ENCODE measurements around the gene RPS6KA2.

Gene RPS6KA2

DNA sequence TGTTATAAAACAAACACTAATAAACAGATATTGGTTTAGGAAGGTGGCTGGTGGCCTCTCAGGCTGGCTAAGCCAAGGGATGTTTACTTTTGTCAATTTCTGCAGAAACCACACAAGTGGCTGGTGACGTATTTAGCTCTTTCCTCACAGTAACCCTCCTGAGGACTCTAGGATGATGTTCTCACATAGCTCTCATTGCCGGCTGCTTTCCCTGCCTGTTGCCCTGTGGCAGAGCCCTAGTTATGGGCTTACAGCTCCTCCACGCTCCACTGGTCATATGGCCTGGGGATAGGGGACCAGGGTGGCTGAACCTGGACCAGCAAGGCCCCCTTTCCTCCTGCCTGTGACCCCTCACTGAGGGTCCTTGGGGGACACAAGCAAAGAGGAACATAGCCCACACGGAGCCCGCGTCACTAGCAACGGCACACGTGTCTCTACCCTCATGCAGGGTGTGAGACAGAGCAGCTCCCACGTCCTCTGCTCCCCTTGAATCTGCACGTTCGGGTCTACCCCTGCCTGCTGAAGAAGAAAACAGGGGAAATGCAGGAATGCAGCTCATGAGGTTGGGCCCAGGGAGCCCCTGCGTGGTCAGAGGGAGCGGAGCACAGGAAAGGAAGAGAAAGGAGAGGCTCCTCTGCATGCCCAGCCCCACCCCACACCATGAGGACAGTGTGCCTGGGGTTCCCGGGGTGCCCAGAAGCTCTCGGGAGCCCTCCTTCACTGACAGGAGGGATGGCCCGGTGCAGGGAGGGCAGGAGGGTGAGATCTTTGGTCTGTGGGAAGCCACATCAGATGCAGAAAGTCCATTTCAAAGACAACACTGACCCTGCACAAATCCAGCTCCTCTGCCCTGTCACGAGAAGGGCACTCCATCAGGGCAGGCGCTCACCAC, 54.4 kb downstream of the RPS6KA2 start:
- no peaks in the 10 kb centered on the region for H3K27me3 Mint-ChIP-seq (ENCODE audit: low read depth)
- H3K4me3 Mint-ChIP-seq = no peak overlapping the region
- peaks cover 18% of the 10 kb centered on the region for H3K36me3 Mint-ChIP-seq (ENCODE audit: low read depth)
- H3K27ac Mint-ChIP-seq = peak overlapping the region in 1 of 3 experiments; percentile 59
- H3K4me1 Mint-ChIP-seq = no peaks in the 10 kb centered on the region
- TF ChIP-seq CTCF (IDR thresholded peaks at IDR 0.05; ENCODE audit: unreplicated experiment in 3 of 3) = no peak
- peaks cover 10% of the 10 kb centered on the region for H3K9me3 Mint-ChIP-seq

GRCh38 chr6:166570929-166571713, 55.9 kb downstream of the RPS6KA2 start:
- Mint-ChIP-seq H3K4me1 (peaks cover 6% of the 10 kb centered on the region), H3K9me3 (peaks cover 6% of the 10 kb centered on the region), H3K27ac (no peak overlapping the region), H3K4me3 (no peak overlapping the region), H3K36me3 (ENCODE audit: low read depth) (peaks cover 11% of the 10 kb centered on the region), H3K27me3 (ENCODE audit: low read depth) (no peaks in the 10 kb centered on the region)
- TF ChIP-seq CTCF (IDR thresholded peaks at IDR 0.05; ENCODE audit: unreplicated experiment in 3 of 3) = no peak

DNA sequence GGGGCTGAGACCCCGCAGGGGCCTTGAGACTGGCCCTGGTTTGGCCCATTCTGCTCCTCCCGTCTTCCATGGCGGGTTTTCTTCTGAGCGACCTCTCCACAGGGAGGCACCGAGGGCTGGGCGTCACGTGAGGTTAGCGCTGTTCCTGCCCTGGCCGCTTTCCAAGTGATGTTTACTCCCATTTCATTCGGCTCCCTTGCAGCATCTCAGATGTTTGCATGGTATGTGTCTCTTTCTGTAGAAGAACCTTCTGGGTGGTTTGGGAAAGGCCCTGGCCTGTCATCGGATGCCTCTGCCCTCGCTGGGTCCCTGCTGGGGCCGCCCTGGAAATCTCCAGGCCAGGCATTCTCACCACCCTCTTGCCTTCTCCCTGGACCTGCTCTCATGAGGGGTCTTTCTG, 57.8 kb downstream of the RPS6KA2 start:
- Mint-ChIP-seq H3K9me3 (no peaks in the 10 kb centered on the region), H3K4me1 (peaks cover 13% of the 10 kb centered on the region), H3K36me3 (ENCODE audit: low read depth) (no peaks in the 10 kb centered on the region), H3K4me3 (no peak overlapping the region), H3K27ac (no peak overlapping the region), H3K27me3 (ENCODE audit: low read depth) (peaks cover 6% of the 10 kb centered on the region)
- no peak for TF ChIP-seq CTCF (IDR thresholded peaks at IDR 0.05; ENCODE audit: unreplicated experiment in 3 of 3)

- H3K4me1 Mint-ChIP-seq = peaks cover 20% of the 10 kb centered on the region
- no peaks in the 10 kb centered on the region for H3K36me3 Mint-ChIP-seq (ENCODE audit: low read depth)
- H3K27me3 Mint-ChIP-seq (ENCODE audit: low read depth) = peaks cover 9% of the 10 kb centered on the region
- H3K27ac Mint-ChIP-seq = no peak overlapping the region
- TF ChIP-seq CTCF (IDR thresholded peaks at IDR 0.05; ENCODE audit: unreplicated experiment in 3 of 3) = no peak
- H3K4me3 Mint-ChIP-seq = no peak overlapping the region
- no peaks in the 10 kb centered on the region for H3K9me3 Mint-ChIP-seq
Observed at GRCh38 chr6:166567813-166568212, 59.2 kb downstream of the RPS6KA2 start.

DNA sequence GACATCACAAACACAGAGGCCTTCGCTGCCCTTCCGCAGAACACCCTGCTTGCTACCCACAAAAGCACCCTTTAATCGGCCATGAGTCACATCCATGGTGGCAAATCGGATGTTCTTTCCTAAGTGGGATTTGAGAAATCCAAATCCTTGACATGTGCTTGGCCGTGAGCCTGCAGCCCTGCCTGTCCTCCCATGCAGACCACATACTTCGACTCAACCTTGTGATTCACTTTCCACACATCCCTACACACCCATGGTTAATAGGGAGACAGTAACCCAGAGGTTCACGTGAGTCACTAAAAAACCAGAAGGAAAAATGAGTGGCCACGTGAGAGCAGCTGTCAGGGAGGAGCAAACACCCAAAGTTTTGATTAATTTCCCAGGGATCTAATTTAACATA, 59.9 kb downstream of the RPS6KA2 start:
- no peaks in the 10 kb centered on the region for H3K9me3 Mint-ChIP-seq
- no peak for TF ChIP-seq CTCF (IDR thresholded peaks at IDR 0.05; ENCODE audit: unreplicated experiment in 3 of 3)
- peaks cover 9% of the 10 kb centered on the region for H3K27me3 Mint-ChIP-seq (ENCODE audit: low read depth)
- peaks cover 20% of the 10 kb centered on the region for H3K4me1 Mint-ChIP-seq
- H3K27ac Mint-ChIP-seq = peak overlapping the region in 1 of 3 experiments; percentile 15
- H3K4me3 Mint-ChIP-seq = no peak overlapping the region
- H3K36me3 Mint-ChIP-seq (ENCODE audit: low read depth) = no peaks in the 10 kb centered on the region
